Fibroblast of lung (primary cell): ENCODE results near the gene PIAS4. TPM values are rescaled to one million over a fixed set of nuclear protein-coding genes. Genes with fewer than 3 reads are reported as not detected.
"Not testable (repeated sequence)": the region's sequence is repeated elsewhere in the genome, so short reads cannot be mapped to it uniquely, and the experiment has no call there.

ENCODE experiments used
- DNase-seq, 2 donors: peaks; one replicate each; pipeline versions ENCODE4 v3.0.0 to v3.0.0-alpha.2; 2010; ENCODE audit warnings: low read depth in 2 of 2
- H2AFZ ChIP-seq: 2 replicates; pipeline ENCODE4 v1.5.1; 2012; ENCODE audit warnings: low read length, control low read depth, inconsistent platforms
- H3K27ac ChIP-seq: 2 replicates; pipeline ENCODE4 v1.5.1; 2011; ENCODE audit warnings: low read length, control low read depth; ENCODE audit not compliant: insufficient read depth
- H3K27me3 ChIP-seq: 2 replicates; pipeline ENCODE4 v1.5.1; 2011; ENCODE audit warnings: mild to moderate bottlenecking, low read length; ENCODE audit not compliant: control insufficient read depth, insufficient read depth
- H3K36me3 ChIP-seq: 2 replicates; pipeline ENCODE4 v1.5.1; 2011; ENCODE audit warnings: low read length; ENCODE audit not compliant: control insufficient read depth, insufficient read depth
- H3K4me1 ChIP-seq: 2 replicates; pipeline ENCODE4 v1.5.1; 2011; ENCODE audit warnings: low read length; ENCODE audit not compliant: control insufficient read depth, insufficient read depth; ENCODE audit errors: extremely low read depth
- H3K4me2 ChIP-seq: 2 replicates; pipeline ENCODE4 v1.5.1; 2011; ENCODE audit warnings: low read length, control low read depth; ENCODE audit not compliant: insufficient read depth; ENCODE audit errors: extremely low read depth
- H3K4me3 ChIP-seq, 4 experiments: fragments of 200-600 bp in 1 of 4; sonication (generic) in 1 of 4; replicated peaks in 1 of 4; 2 replicates each; pipeline ENCODE4 v1.5.1; 2011 to 2016; ENCODE audit warnings: low read length in 4 of 4, low read depth in 3 of 4, mild to moderate bottlenecking in 3 of 4, control low read depth in 2 of 4, inconsistent platforms in 1 of 4, mixed read lengths in 1 of 4; ENCODE audit not compliant: insufficient read depth in 1 of 4; ENCODE audit errors: control extremely low read depth in 1 of 4
- H3K79me2 ChIP-seq: 2 replicates; pipeline ENCODE4 v1.5.1; 2012; ENCODE audit warnings: mild to moderate bottlenecking, low read length, inconsistent platforms; ENCODE audit not compliant: control insufficient read depth, insufficient read depth
- H3K9ac ChIP-seq: 2 replicates; pipeline ENCODE4 v1.5.1; 2011; ENCODE audit warnings: mild to moderate bottlenecking, low read length, control low read depth; ENCODE audit not compliant: insufficient read depth
- H3K9me3 ChIP-seq: 2 replicates; pipeline ENCODE4 v1.5.1; 2012; ENCODE audit warnings: low read depth, low read length; ENCODE audit not compliant: control insufficient read depth, insufficient read depth
- H4K20me1 ChIP-seq: 2 replicates; pipeline ENCODE4 v1.5.1; 2011; ENCODE audit warnings: low read length; ENCODE audit not compliant: control insufficient read depth, insufficient read depth; ENCODE audit errors: extremely low read depth
- EZH2 ChIP-seq: IDR thresholded peaks from 2 replicates; pipeline ENCODE4 v1.5.1; 2012; ENCODE audit warnings: low read length, control low read depth, mild to moderate bottlenecking; ENCODE audit errors: missing control alignments
- polyA plus RNA-seq, 2 donors: library from polyadenylated mRNA; depleted of rRNA in 1 of 2; stranded (reverse) in 1 of 2; unstranded in 1 of 2; fragments of >200 nt; gene quantifications; 2 replicates each; pipeline ENCODE4 v1.2.1, GENCODE V29; 2011 to 2012; ENCODE audit warnings: missing spikeins in 1 of 2
- total RNA-seq: library from RNA; depleted of rRNA; stranded (reverse); fragments of >200 nt; gene quantifications from 2 replicates; pipeline ENCODE4 v1.2.1, GENCODE V29; 2014
- TF ChIP-seq, protein P1 (sequence below), 2 donors: IDR thresholded peaks in 1 of 2; conservative IDR thresholded peaks in 1 of 2; 1 replicate in 1 of 2; 2 replicates in 1 of 2; pipeline ENCODE4 v1.5.1; 2011 to 2012; ENCODE audit warnings: low read length in 2 of 2, control low read depth in 1 of 2, inconsistent platforms in 1 of 2, low read depth in 1 of 2, mild to moderate bottlenecking in 1 of 2

The PIAS4 gene
- total and polyA plus RNA-seq, 2 donors (not counting 1 experiment from before 2014, with no cell fraction given), result 6.6 to 14.9 TPM

DNA sequence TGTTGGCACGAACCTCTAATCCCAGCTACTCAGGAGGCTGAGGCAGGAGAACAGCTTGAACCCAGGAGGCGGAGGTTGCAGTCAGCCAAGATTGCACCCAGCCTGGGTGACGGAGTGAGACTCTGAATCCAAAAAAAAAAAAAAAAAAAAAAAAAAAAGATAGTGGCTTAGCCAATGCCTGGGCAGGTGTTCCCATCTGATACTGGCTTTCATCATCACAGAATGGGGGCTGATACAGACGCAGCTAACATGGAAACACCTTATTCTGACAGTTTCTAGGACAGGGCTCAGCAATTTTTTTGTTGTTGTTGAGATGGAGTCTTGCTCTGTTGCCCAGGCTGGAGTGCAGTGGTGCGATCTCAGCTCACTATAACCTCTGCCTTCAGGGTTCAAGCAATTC, 6.7 kb upstream of the PIAS4 start:
- H3K9me3 ChIP-seq, H3K4me3 ChIP-seq, H3K9ac ChIP-seq, H2AFZ ChIP-seq, H3K27ac ChIP-seq, H3K4me1 ChIP-seq, H3K79me2 ChIP-seq, DNase-seq, H3K36me3 ChIP-seq, H3K4me2 ChIP-seq, H4K20me1 ChIP-seq, H3K27me3 ChIP-seq: not testable (repeated sequence)

DNA sequence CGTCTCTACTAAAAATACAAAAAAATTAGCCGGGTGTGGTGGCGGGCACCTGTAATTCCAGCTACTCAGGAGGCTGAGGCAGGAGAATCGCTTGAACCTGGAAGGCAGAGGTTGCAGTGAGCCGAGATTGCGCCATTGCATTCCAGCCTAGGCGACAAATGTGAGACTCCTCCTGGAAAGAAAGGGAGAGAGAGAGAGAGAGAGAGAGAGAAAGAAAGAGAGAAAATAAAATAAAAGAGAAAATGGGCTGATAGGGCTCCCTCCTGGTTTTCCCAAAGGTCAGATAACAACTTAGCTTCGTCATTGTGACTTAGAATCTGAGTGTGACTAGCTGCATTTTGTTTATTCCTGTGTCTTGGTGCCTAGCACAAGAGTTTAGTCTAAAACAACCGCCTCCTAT, 2.1 kb upstream of the PIAS4 start:
- H3K4me1 ChIP-seq, H3K27ac ChIP-seq, H3K9ac ChIP-seq, H3K9me3 ChIP-seq, DNase-seq, H3K36me3 ChIP-seq, H4K20me1 ChIP-seq, H3K4me2 ChIP-seq, H3K4me3 ChIP-seq, H3K27me3 ChIP-seq, H2AFZ ChIP-seq: not testable (repeated sequence)
- peaks cover 24% of the 10 kb centered on the region for H3K79me2 ChIP-seq

DNA sequence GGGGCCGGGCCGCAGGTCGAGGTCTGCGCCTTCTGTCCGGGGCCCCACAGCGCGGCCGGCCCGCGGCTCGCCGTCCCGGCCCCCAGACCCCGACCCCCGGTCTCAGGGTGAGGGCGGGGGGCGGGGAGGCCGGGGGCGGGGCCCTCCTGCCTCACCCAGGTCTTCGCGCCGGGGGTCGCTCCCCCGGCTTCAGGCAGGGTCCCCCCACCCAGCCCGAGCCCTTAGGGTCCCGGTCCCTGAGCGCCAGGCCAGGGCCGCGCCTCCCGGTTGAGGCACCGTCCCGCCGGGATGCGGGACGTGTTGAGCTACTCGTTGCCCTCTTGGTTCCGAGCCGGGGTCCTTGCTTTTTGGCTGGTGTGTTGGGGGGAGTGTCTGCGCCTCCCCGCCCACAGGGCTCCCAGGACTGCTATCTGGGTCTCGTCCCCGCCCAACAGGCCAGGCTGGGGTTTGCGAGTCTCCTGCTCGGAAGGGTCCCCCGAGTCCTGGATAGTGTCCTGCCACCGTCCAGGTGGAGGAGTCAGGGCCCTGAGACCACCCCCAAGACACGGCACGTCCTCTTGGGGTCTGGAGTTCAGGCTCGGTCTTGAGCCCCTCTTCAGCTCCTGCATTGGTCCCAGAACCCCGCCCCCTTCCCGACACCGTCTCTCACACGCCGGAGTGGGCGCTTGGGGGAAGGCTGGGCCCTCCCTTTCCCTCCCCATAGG, 452 bp downstream of the PIAS4 start:
- Histone ChIP-seq H3K4me2 (peak overlapping the region; percentile 98), H3K79me2 (peaks cover 37% of the 10 kb centered on the region), H3K36me3 (peaks cover 6% of the 10 kb centered on the region), H3K9ac (peak overlapping the region; percentile 52), H3K27me3 (no peaks in the 10 kb centered on the region), H3K4me3 (peak overlapping the region; percentile 70 to 92 (median 86)), H3K27ac (peak overlapping the region; percentile 47), H3K9me3 (no peaks in the 10 kb centered on the region), H4K20me1 (no peaks in the 10 kb centered on the region), H3K4me1 (peaks cover 8% of the 10 kb centered on the region), H2AFZ (no peak overlapping the region)
- no peak for DNase-seq
- TF ChIP-seq, protein P1, sequence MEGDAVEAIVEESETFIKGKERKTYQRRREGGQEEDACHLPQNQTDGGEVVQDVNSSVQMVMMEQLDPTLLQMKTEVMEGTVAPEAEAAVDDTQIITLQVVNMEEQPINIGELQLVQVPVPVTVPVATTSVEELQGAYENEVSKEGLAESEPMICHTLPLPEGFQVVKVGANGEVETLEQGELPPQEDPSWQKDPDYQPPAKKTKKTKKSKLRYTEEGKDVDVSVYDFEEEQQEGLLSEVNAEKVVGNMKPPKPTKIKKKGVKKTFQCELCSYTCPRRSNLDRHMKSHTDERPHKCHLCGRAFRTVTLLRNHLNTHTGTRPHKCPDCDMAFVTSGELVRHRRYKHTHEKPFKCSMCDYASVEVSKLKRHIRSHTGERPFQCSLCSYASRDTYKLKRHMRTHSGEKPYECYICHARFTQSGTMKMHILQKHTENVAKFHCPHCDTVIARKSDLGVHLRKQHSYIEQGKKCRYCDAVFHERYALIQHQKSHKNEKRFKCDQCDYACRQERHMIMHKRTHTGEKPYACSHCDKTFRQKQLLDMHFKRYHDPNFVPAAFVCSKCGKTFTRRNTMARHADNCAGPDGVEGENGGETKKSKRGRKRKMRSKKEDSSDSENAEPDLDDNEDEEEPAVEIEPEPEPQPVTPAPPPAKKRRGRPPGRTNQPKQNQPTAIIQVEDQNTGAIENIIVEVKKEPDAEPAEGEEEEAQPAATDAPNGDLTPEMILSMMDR (conservative IDR thresholded peaks at IDR 0.05 in 1 of 2, IDR thresholded peaks at IDR 0.05 in 1 of 2; ENCODE audit: low read depth in 1 of 2, low read length in 2 of 2), result no peak
- no peak for TF ChIP-seq EZH2

DNA sequence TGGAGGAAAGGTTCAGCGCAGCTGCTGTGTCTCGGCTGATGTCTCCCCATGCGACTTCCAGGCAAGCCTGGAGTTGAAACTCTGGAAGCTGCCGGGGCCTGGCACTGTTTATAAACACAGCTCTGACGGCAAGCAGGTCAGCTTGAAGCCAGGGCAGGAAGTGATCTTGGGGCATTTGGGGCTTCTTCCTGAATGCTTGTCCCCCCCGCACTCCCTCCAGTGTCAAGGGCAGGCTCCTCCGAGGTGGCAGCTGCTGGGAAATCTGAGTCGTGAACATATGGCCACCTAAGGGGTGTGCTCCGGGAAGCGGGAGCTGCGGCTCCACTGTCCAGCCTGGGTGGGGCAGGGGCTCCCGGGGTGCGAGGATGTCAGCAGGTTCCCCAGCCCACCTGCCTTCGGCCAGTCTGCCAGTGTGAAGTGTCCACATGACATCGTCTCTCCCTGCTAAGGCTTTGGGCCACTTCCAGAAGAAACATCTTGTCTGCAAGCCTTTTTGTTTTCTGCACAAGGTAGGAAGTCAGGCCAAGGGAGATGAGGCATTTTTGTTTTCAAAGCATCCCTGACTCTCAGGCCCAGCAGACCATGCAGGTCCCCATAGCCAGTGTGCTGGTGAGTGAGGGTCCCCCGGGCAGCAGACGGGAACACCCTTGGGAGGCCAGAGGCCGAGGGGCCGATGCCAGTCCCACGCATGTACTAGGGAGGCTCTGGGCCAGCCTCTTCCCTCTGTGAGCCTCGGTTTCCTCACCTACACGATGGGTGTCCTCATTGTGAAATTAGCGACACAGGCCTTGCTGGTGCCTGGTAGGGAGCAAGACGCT, 2.7 kb downstream of the PIAS4 start:
- Histone ChIP-seq H3K9me3 (no peaks in the 10 kb centered on the region), H3K27me3 (no peaks in the 10 kb centered on the region), H4K20me1 (no peaks in the 10 kb centered on the region), H3K79me2 (peaks cover 52% of the 10 kb centered on the region), H3K4me2 (peak overlapping the region; percentile 58), H3K27ac (no peak overlapping the region), H3K4me3 (peak overlapping the region in 1 of 4 experiments; percentile 92), H3K4me1 (peaks cover 8% of the 10 kb centered on the region), H3K9ac (no peak overlapping the region), H3K36me3 (peaks cover 21% of the 10 kb centered on the region), H2AFZ (no peak overlapping the region)
- peak in 1 of 2 donors; percentile 36 for DNase-seq
- TF ChIP-seq, protein P1 (conservative IDR thresholded peaks at IDR 0.05 in 1 of 2, IDR thresholded peaks at IDR 0.05 in 1 of 2; ENCODE audit: low read depth in 1 of 2, low read length in 2 of 2), result no peak
- no peak for TF ChIP-seq EZH2
